ENCODE data around the gene DYNLT2. TPM values are rescaled to one million over a fixed set of nuclear protein-coding genes. Genes with fewer than 3 reads are reported as not detected.

The DYNLT2 gene
- total RNA-seq, 1 experiment from 2014 or later = 1.8 TPM

DNA sequence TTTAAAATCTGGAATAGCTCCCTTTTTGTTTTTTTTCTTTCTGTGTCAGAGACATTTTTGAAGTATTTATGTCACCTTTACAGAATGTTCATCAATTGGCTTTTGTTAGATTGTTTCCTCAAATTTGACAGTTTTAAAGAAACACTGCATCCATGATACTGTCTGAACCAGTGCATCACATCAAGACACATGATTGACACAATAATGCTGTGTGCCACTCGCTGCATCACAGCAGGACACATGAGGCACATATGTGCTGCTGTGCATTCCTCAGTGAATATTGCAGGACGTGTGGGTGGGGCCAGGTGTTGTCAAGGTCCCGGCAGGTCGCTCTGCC lies 37.4 kb upstream of the DYNLT2 start:
- Histone ChIP-seq H4K91ac (ENCODE audit: insufficient read length, low read depth, low read length) (no peak overlapping the region), H3K4ac (ENCODE audit: low read depth, low read length) (no peak overlapping the region), H3K4me1 (ENCODE audit: insufficient read depth, low read length) (no peaks in the 10 kb centered on the region), H2AFZ (ENCODE audit: low read length) (no peak overlapping the region), H3K23ac (ENCODE audit: insufficient read length, low read depth, low read length) (no peak overlapping the region), H3K56ac (ENCODE audit: insufficient read length, low read depth, low read length) (no peak overlapping the region), H2BK120ac (ENCODE audit: low read depth, low read length, poor library complexity, severe bottlenecking) (no peak overlapping the region), H3K23me2 (ENCODE audit: insufficient read length, low read depth, low read length, poor library complexity, severe bottlenecking) (peaks cover 4% of the 10 kb centered on the region), H3K79me2 (ENCODE audit: insufficient read depth, low read length) (no peaks in the 10 kb centered on the region), H3K9me3 (ENCODE audit: control insufficient read depth, low read depth, low read length) (no peaks in the 10 kb centered on the region), H4K20me1 (ENCODE audit: control insufficient read depth, insufficient read depth, insufficient read length) (no peaks in the 10 kb centered on the region), H2BK15ac (ENCODE audit: low read depth, low read length) (0 out of 2 replicates have a peak overlapping the region, but pooled peaks have one; percentile 29), H3K4me2 (ENCODE audit: insufficient read depth, insufficient read length, low read length) (no peak overlapping the region), H3K14ac (ENCODE audit: insufficient read depth, low read length) (no peak overlapping the region; the same call in 1 of the 2 replicates), H3K27me3 (ENCODE audit: insufficient read depth, low read length) (peaks cover 3% of the 10 kb centered on the region; the same call in 1 of the 2 replicates), H3K9ac (ENCODE audit: extremely low read depth, insufficient read length, low read length) (no peak overlapping the region), H2BK12ac (ENCODE audit: insufficient read length, low read depth, low read length) (no peak overlapping the region), H4K5ac (ENCODE audit: insufficient read length, low read depth, low read length) (no peak overlapping the region), H3T11ph (ENCODE audit: low read length) (no peak overlapping the region), H3K18ac (ENCODE audit: insufficient read length, low read depth, low read length) (no peak overlapping the region), H4K8ac (replicated peaks; ENCODE audit: insufficient read length, low read depth, low read length) (no peak overlapping the region), H2AK5ac (ENCODE audit: insufficient read length, low read length) (no peak overlapping the region), H3K79me1 (ENCODE audit: insufficient read depth, low read depth, low read length, poor library complexity, severe bottlenecking) (no peaks in the 10 kb centered on the region), H3K27ac (ENCODE audit: insufficient read length, low read depth, low read length) (no peak overlapping the region), H2BK5ac (ENCODE audit: insufficient read length, low read length) (no peak overlapping the region), H2BK20ac (ENCODE audit: low read depth, low read length, poor library complexity, severe bottlenecking) (no peak overlapping the region)
- no CpG with 5 or more reads among the region's 4 CpGs for WGBS (ENCODE audit: extremely low coverage, insufficient read length, low lambda C conversion rate)
- TF ChIP-seq, protein P1, sequence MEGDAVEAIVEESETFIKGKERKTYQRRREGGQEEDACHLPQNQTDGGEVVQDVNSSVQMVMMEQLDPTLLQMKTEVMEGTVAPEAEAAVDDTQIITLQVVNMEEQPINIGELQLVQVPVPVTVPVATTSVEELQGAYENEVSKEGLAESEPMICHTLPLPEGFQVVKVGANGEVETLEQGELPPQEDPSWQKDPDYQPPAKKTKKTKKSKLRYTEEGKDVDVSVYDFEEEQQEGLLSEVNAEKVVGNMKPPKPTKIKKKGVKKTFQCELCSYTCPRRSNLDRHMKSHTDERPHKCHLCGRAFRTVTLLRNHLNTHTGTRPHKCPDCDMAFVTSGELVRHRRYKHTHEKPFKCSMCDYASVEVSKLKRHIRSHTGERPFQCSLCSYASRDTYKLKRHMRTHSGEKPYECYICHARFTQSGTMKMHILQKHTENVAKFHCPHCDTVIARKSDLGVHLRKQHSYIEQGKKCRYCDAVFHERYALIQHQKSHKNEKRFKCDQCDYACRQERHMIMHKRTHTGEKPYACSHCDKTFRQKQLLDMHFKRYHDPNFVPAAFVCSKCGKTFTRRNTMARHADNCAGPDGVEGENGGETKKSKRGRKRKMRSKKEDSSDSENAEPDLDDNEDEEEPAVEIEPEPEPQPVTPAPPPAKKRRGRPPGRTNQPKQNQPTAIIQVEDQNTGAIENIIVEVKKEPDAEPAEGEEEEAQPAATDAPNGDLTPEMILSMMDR (conservative IDR thresholded peaks at IDR 0.05) = no peak
- H3K27ac Mint-ChIP-seq = no peak overlapping the region
- peak overlapping the region in 1 of 2 experiments; percentile 36; a peak in 1 of 5 replicates for H3K4me3 Mint-ChIP-seq
- H3K27me3 Mint-ChIP-seq (ENCODE audit: low read depth) = peaks cover 41% of the 10 kb centered on the region
- H3K9me3 Mint-ChIP-seq = no peaks in the 10 kb centered on the region; a peak in 1 of 5 replicates
- no peak for DNase-seq
- peaks cover 0 to 3% (median 3%) of the 10 kb centered on the region in 3 experiments; a peak in 2 of 7 replicates for H3K36me3 Mint-ChIP-seq (ENCODE audit: insufficient read depth in 1 of 3, low read depth in 3 of 3)
- H3K4me1 Mint-ChIP-seq = peaks cover 20 to 23% of the 10 kb centered on the region in 2 experiments
